Tibial nerve (tissue), 4 donors: ENCODE data around the gene SNX22. TPM values are rescaled to one million over a fixed set of nuclear protein-coding genes. Genes with fewer than 3 reads are reported as not detected.

ENCODE experiments used
- DNase-seq, 2 donors: peaks; one replicate each; pipeline ENCODE4 v3.0.0-alpha.2; 2019; ENCODE audit warnings: low spot score in 2 of 2
- H3K27ac ChIP-seq, 4 donors: fragments of 200-600 bp; sonication (generic) in 3 of 4; one replicate each; pipeline ENCODE4 v1.5.1; 2017 to 2019; ENCODE audit warnings: mild to moderate bottlenecking in 1 of 4
- H3K27me3 ChIP-seq, 2 donors: fragments of 200-600 bp; sonication (generic) in 1 of 2; one replicate each; pipeline versions ENCODE4 v1.5.1 to v1.6.0; 2017 to 2019
- H3K36me3 ChIP-seq, 3 donors: fragments of 200-600 bp; sonication (generic); one replicate each; pipeline ENCODE4 v1.5.1; 2018 to 2019
- H3K4me1 ChIP-seq, 4 donors: fragments of 200-600 bp; sonication (generic) in 3 of 4; one replicate each; pipeline ENCODE4 v1.5.1; 2017 to 2019
- H3K4me3 ChIP-seq, 4 donors: fragments of 200-600 bp; sonication (generic) in 3 of 4; one replicate each; pipeline ENCODE4 v1.5.1; 2017 to 2019; ENCODE audit warnings: mild to moderate bottlenecking in 1 of 4, moderate library complexity in 1 of 4
- H3K9me3 ChIP-seq, 4 donors: fragments of 200-600 bp; sonication (generic) in 3 of 4; one replicate each; pipeline ENCODE4 v1.5.1; 2017 to 2019
- CTCF ChIP-seq, 5 experiments: fragments of 200-600 bp in 3 of 5; fragments of 450-650 bp in 2 of 5; sonication (generic) in 3 of 5; IDR thresholded peaks; one replicate each; pipeline ENCODE4 v1.5.1; 2016 to 2019; ENCODE audit warnings: antibody characterized with exemption in 5 of 5, mild to moderate bottlenecking in 3 of 5, moderate library complexity in 2 of 5
- EP300 ChIP-seq, 2 donors: sonication (generic); formaldehyde crosslinking; IDR thresholded peaks; one replicate each; pipeline ENCODE4 v1.6.1; 2017; ENCODE audit warnings: antibody characterized with exemption in 2 of 2, mild to moderate bottlenecking in 1 of 2
- POLR2A ChIP-seq, 2 donors: fragments of 450-650 bp; IDR thresholded peaks; one replicate each; pipeline ENCODE4 v1.6.1; 2017; ENCODE audit warnings: antibody characterized with exemption in 2 of 2, mild to moderate bottlenecking in 2 of 2, moderate library complexity in 2 of 2
- WGBS, 2 donors: methylation state at CpG; one replicate each; pipeline ENCODE4 v1.1.5; 2018; 5-methylcytosine and 5-hydroxymethylcytosine counted together
- total RNA-seq, 4 donors: library from RNA; depleted of rRNA; stranded (reverse); fragments of >200 nt; gene quantifications; one replicate each; pipeline ENCODE4 v1.1.0, GENCODE V29; 2016

The SNX22 gene
- total RNA-seq, 4 donors from 2014 or later: 1.2 to 45.9 (median 28.7) TPM

- 79 to 83% methylated on average over 3 of the region's 3 CpGs for WGBS, 2 donors
- no peak for DNase-seq
Observed at GRCh38 chr15:64110950-64111678, 40.4 kb upstream of the SNX22 start.

DNA sequence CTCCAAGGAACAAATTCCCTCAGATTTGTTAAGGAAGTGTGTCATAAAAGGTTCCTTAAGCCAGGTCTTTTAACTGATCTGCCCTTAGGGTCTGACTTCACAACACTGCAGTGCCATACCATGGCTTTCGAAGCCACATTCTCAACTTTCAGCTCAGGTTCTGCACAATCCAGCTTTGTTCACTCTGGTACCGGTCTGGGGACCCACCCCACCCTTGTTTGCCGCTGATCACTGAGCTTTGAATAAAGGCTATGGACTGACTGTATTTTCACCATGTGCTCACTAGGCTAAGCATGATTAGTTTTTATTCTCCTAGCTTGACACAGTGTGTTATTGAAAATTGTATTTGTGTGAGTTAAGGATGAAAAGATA lies 39.9 kb upstream of the SNX22 start:
- TF ChIP-seq POLR2A (IDR thresholded peaks at IDR 0.05) (no peak), CTCF (IDR thresholded peaks at IDR 0.05) (no peak), EP300 (IDR thresholded peaks at IDR 0.05) (no peak)
- peaks cover 0 to 42% (median 0%) of the 10 kb centered on the region in 3 donors for H3K36me3 ChIP-seq
- H3K9me3 ChIP-seq: no peaks in the 10 kb centered on the region
- peak overlapping the region in 3 of 4 donors; percentile 10 to 79 (median 34) for H3K27ac ChIP-seq
- peaks cover 0 to 53% (median 31%) of the 10 kb centered on the region in 4 donors for H3K4me1 ChIP-seq
- no peaks in the 10 kb centered on the region for H3K27me3 ChIP-seq
- H3K4me3 ChIP-seq: no peak overlapping the region
- no peak for DNase-seq
- WGBS, 2 donors: 34 to 47% methylated on average over 3 of the region's 3 CpGs

More at GRCh38 chr15:64110950-64111678, 40.4 kb upstream of the SNX22 start:
- no peaks in the 10 kb centered on the region for H3K27me3 ChIP-seq
- H3K4me1 ChIP-seq: peaks cover 0 to 59% (median 33%) of the 10 kb centered on the region in 4 donors
- peak overlapping the region in 2 of 4 donors; percentile 10 to 79 for H3K27ac ChIP-seq
- H3K36me3 ChIP-seq: peaks cover 0 to 36% (median 0%) of the 10 kb centered on the region in 3 donors
- TF ChIP-seq POLR2A (IDR thresholded peaks at IDR 0.05) (no peak), CTCF (IDR thresholded peaks at IDR 0.05) (no peak), EP300 (IDR thresholded peaks at IDR 0.05) (no peak)
- no peaks in the 10 kb centered on the region for H3K9me3 ChIP-seq
- H3K4me3 ChIP-seq: no peak overlapping the region

DNA sequence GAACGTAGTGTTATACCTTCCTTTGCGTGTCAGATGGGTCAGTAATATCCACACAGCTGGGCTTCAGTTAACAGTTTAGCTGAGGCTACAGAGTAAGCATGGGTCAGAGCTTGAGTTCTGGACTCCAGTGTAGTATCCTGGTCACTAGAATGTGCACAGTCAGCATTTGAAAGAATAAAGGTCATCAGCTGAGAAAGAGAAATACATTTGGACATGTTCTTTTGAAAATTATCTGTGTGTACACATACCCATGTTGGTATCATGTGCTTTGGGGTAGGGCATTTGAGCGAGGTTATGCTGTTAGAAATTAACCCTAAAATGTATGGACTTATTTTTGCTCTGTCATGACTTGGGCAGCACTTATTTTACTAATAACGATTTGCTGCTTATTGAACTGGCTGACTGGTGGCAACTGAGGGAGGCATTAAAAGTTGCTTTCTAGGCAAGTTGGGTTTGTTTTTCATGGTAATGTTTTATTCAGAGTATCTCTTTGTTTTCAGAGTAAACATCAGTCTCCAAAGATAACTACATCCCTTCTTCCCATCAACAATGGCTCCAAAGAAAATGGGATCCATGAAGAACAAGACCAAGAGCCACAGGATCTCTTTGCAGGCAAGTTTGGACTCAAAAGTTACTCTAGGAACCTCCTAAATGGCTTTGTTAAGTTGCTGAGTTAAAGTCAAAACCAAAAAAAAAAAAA lies 39.3 kb upstream of the SNX22 start:
- H3K36me3 ChIP-seq: peaks cover 0 to 47% (median 0%) of the 10 kb centered on the region in 3 donors
- H3K27me3 ChIP-seq: no peaks in the 10 kb centered on the region
- no peak for TF ChIP-seq CTCF (IDR thresholded peaks at IDR 0.05)
- TF ChIP-seq EP300 (IDR thresholded peaks at IDR 0.05): no peak
- no peak for TF ChIP-seq POLR2A (IDR thresholded peaks at IDR 0.05)
- H3K9me3 ChIP-seq: no peaks in the 10 kb centered on the region
- H3K27ac ChIP-seq: peak overlapping the region in 2 of 4 donors; percentile 34 to 79
- DNase-seq: no peak
- 44% methylated on average over 4 of the region's 4 CpGs for WGBS, 2 donors
- peaks cover 0 to 48% (median 31%) of the 10 kb centered on the region in 4 donors for H3K4me1 ChIP-seq
- no peak overlapping the region for H3K4me3 ChIP-seq

- H3K36me3 ChIP-seq: peaks cover 0 to 54% (median under 1%) of the 10 kb centered on the region in 3 donors
- H3K4me3 ChIP-seq: no peak overlapping the region
- H3K9me3 ChIP-seq: no peaks in the 10 kb centered on the region
- no peaks in the 10 kb centered on the region for H3K27me3 ChIP-seq
- peaks cover 0 to 41% (median 29%) of the 10 kb centered on the region in 4 donors for H3K4me1 ChIP-seq
- no peak for TF ChIP-seq CTCF (IDR thresholded peaks at IDR 0.05)
- TF ChIP-seq POLR2A (IDR thresholded peaks at IDR 0.05): no peak
- TF ChIP-seq EP300 (IDR thresholded peaks at IDR 0.05): no peak
- WGBS, 2 donors: 39 to 44% methylated on average over 1 of the region's 1 CpG
- DNase-seq: no peak
- H3K27ac ChIP-seq: peak overlapping the region in 2 of 4 donors; percentile 5 to 79
Observed at GRCh38 chr15:64112904-64113303, 38.6 kb upstream of the SNX22 start.
